ENCODE data around the gene APLP2.
"Not testable (repeated sequence)": the region's sequence is repeated elsewhere in the genome, so short reads cannot be mapped to it uniquely, and the experiment has no call there.

APLP2 gene

DNA sequence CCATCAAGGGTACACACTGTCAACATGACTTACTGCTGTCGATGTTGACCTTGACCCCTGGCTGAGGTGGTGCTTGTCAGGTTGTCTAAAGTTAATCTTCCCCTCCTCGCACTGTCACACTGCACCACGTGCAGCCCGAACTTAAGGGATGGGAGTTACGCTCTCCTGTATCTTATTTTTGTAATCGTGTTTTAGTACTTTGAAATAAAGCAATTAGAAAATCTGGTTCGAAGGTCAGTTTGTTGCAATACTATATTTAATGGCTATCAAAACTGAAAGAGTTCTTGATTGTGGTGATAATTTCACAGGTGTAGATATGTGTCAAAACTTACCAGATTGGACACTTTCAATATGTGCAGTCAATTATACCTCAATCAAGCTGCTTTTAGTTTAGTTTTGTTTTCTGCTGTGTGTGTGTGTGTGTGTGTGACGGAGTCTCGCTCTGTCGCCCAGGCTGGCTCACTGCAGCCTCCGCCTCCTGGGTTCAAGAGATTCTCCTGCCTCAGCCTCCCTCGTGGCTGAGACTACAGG lies 79.2 kb downstream of the APLP2 start:
- DNase-seq (ENCODE audit: low spot score), result no peak

- DNase-seq (ENCODE audit: low spot score), result no peak
Measured at GRCh38 chr11:130150790-130151189, 81.1 kb downstream of the APLP2 start.

- DNase-seq (ENCODE audit: low spot score), result no peak
Measured at GRCh38 chr11:130151196-130151595, 81.5 kb downstream of the APLP2 start.

- no peak for DNase-seq (ENCODE audit: low spot score)
Measured at GRCh38 chr11:130156108-130157022, 86.7 kb downstream of the APLP2 start.

DNA sequence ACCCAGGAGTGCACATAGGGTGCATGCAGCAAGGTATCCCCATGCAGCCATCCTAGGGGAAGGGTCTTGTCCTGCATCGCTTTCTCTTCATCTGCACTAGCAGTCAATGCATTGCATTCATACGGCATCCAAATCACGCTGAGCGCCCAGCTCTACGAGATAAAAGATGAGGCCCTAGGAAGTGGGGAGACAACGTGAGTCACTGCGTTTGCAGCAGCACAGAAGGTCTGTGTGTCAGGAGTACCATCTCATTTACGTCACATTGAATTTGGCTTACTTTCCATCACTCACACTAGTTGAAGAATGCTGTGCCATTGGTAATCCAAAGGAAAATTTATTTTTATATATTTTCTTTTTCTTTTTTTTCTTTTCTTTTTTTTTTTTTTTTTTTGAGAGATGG lies 87.4 kb downstream of the APLP2 start:
- no peak for DNase-seq (ENCODE audit: low spot score)

- no peak for DNase-seq (ENCODE audit: low spot score)
Measured at GRCh38 chr11:130157840-130158239, 88.1 kb downstream of the APLP2 start.

GRCh38 chr11:130159139-130159538 lies 89.4 kb downstream of the APLP2 start:
- no peak for DNase-seq (ENCODE audit: low spot score)

DNA sequence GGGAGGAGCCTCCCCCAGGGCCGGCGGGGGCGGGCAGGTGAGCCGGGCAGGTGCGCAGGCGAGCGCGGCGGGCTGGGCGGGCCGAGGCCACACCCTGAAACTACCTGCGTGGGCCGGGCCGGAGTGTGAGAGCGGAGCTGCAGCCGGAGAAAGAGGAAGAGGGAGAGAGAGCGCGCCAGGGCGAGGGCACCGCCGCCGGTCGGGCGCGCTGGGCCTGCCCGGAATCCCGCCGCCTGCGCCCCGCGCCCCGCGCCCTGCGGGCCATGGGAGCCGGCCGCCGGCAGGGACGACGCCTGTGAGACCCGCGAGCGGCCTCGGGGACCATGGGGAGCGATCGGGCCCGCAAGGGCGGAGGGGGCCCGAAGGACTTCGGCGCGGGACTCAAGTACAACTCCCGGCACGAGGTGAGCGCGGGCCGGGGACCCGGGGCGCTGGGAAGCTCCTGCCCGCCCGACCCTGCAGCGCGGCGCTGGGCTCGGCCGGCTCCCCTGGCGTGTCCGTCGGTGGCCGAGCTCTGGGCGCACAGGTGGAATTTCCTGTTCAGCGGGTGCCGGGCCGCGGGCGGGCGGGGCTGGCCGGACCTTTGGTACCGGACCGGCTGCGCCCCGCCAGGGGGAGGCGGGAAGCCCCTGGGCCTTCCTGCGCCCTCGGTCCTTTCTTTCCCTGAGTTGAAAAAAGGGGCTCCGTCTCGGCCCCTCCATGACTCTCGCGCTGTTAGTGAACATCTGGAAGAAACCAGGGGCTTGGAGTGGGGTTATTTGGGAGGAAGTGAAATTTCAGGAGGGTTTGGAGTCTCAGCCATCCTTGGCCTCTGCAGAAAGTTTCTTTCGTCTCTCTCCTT lies 90.2 kb downstream of the APLP2 start, which contains the start of gene ST14:
ST14 (plus strand) TSS at position 126 of the 841 bp plus-strand sequence; CDS start at position 324, 198 bp downstream.
- DNase-seq (ENCODE audit: low spot score), result no peak

GRCh38 chr11:130160498-130161155 lies 90.9 kb downstream of the APLP2 start:
- no peak for DNase-seq (ENCODE audit: low spot score)

GRCh38 chr11:130161441-130162145 lies 91.9 kb downstream of the APLP2 start:
- no peak for DNase-seq (ENCODE audit: low spot score)

- DNase-seq (ENCODE audit: low spot score), result no peak
Measured at GRCh38 chr11:130162733-130163132, 93.0 kb downstream of the APLP2 start.

DNA sequence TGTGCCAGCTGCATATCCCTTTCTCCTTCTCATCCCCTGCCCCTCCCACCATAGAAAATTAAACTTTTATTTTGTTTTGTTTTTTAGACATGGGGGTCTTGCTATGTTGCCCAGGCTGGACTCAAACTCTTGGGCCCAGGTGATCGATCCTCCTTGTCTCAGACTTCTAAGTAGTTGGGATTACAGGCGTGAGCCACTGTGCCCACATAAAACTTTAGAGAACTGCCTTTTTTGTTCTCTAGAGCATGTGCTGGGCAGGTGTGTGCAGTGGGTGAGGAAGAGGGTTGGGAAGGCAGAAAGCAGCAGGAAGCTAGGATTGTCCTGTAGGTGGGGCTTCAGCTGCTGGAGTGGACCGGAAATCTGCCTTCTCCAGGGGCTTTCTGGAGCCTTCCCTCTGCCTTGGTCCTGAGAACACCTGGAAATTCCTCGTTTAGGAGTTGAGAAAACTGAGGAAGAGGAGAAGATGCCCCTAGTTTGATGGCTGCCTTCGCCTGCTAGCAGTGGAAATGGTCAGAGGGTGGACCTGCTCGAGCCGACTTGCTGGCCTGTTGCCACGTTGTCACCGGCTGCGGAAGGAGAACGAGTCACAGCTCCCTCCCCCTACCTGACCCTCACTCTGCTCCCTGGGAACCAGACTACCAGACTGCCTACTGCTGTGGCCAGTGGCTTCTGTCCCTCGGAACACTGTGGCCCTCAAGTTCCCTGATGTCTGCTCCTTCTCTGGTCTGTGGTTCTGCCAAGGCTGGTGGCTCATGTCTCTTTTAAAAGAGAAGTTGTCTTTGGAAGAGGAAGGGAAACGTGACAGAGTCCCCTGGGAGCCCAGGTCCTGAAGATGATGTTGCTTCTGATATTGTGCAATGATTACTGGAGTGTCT lies 93.9 kb downstream of the APLP2 start:
- no peak for DNase-seq (ENCODE audit: low spot score)

- DNase-seq (ENCODE audit: low spot score), result no peak
Measured at GRCh38 chr11:130164221-130164570, 94.5 kb downstream of the APLP2 start.

GRCh38 chr11:130165601-130166456 lies 96.1 kb downstream of the APLP2 start:
- no peak for DNase-seq (ENCODE audit: low spot score)

- DNase-seq (ENCODE audit: low spot score), result no peak
Measured at GRCh38 chr11:130166457-130166784, 96.7 kb downstream of the APLP2 start.

DNA sequence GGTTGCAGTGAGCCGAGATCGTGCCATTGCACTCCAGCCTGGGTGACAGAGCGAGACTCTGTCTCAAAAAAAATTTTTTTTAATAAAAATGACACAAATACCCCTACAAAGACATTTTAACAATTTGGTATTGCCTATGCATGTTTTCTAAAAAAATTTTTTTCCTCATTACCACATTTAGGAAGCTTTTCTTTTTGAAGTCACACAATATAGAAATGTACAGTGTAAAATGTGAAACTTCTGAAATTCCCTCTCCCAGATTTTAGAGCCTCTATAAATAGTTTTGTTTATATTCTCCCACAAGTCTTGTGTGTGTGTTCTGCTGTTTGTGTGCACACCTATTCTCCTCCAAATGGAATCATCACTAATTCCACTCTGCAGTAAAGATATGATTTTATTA lies 97.5 kb downstream of the APLP2 start:
- DNase-seq (ENCODE audit: low spot score), result no peak

DNA sequence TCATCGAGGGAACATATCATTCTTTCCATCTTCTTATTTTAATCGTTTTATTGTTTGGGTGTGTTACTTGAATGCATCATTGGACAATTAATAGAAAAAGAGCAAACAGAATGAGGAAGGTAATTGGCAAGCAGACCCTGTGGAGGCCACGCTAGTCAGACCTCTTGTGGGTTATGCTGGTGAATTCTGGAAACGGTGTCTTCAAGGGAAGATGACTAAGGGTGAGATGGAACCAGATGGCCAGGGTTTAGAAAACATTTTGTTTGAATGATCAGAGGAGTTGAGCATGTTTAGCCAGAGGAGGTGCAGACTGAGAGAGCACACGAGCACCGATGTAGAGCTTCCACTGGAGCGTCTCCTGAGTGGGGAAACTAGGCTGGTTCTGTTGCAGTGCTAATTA lies 98.4 kb downstream of the APLP2 start:
- no peak for DNase-seq (ENCODE audit: low spot score)

- no peak for DNase-seq (ENCODE audit: low spot score)
Measured at GRCh38 chr11:130170345-130170744, 100.7 kb downstream of the APLP2 start.

- no peak for DNase-seq (ENCODE audit: low spot score)
Measured at GRCh38 chr11:130171534-130171933, 101.8 kb downstream of the APLP2 start.

DNA sequence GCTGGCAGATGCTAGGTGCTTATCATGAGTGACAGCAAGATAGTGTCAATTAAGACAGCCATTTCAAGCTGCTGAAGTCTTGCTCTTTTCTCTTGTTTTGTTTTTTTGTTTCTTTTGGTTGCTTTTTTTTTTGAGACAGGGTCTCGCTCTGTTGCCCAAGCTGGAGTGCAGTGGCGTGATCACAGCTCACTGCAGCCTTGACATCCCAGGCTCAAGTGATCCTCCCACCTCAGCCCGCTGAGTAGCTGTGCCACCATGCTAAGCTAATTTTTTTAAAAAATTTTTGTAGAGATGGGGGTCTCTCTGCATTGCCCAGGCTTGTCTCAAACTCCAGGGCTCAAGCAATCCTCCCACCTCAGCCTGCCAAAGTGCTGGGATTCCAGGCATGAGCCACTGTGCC lies 102.3 kb downstream of the APLP2 start:
- DNase-seq (ENCODE audit: low spot score), result not testable (repeated sequence)

Measured in CD4-positive, alpha-beta T cell treated with Interleukin-2 at 100 ng/mL for 4 hours (primary cell).